NT2/D1 (cell line): ENCODE measurements around the gene LYST.

Experiments used
- SUZ12 ChIP-seq: IDR thresholded peaks from 2 replicates; pipeline ENCODE4 v1.6.1; 2011; ENCODE audit not compliant: insufficient read length, insufficient read depth; ENCODE audit errors: extremely low read depth
- YY1 ChIP-seq: IDR thresholded peaks from 2 replicates; pipeline ENCODE4 v1.6.1; 2011; ENCODE audit not compliant: insufficient read length, insufficient read depth
- ZNF274 ChIP-seq: IDR thresholded peaks from 2 replicates; pipeline ENCODE4 v1.6.1; 2011; ENCODE audit warnings: mild to moderate bottlenecking, low read depth, low read length

DNA sequence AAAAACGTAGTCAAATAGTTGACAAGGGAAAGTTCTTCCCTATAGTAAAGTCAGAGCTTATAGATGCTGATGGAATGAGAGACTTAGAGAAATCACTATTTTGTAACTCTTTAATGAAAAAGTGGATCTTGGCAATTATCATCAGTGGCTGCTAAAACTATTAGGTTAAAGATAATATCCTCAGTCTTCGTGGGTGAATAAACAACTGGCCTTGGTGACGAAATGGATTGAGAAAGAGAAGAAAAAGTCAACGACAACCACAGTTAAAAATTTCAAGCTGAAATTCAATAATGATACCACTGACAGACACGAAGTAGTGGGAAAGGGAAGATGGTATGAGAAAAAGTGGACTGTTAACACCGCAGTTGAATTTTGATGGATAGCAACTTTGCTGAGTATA lies 127.1 kb downstream of the LYST start:
- TF ChIP-seq YY1: no peak
- TF ChIP-seq SUZ12: no peak
- TF ChIP-seq ZNF274: no peak
